GM12878 (cell line): Measurements from ENCODE around the gene MYO10. TPM values are rescaled to one million over a fixed set of nuclear protein-coding genes. Genes with fewer than 3 reads are reported as not detected.

Experiments used
- ATAC-seq: fragments of 200-7000 bp; cut with Tn5 transposase; 3 replicates; pipeline ENCODE4 v1.9.1; 2020; ENCODE audit warnings: mild to moderate bottlenecking, moderate library complexity
- BruUV-seq: library from RNA; stranded (reverse); fragments of 400-500 nt; replicated peaks from 2 replicates; lab custom pipeline; 2021; lab: Mats Ljungman, UMichigan
- CTCF ChIA-PET: fragments of 300-600 bp; sonication (Branson Sonifier 250); formaldehyde crosslinking; extraction: SDS; loops from one replicate; lab custom pipeline; 2021; ENCODE audit warnings: inconsistent platforms; lab: Yijun Ruan, JAX
- POLR2A ChIA-PET: fragments of 350-600 bp; formaldehyde crosslinking; extraction: SDS; loops from one replicate; lab custom pipeline; 2021; ENCODE audit warnings: inconsistent platforms; lab: Charles Lee
- RAD21 ChIA-PET: fragments of 300-600 bp; sonication (Branson Sonifier 250); formaldehyde crosslinking; loops from one replicate; lab custom pipeline; 2023; ENCODE audit warnings: antibody characterized with exemption; ENCODE audit not compliant: unreplicated experiment; lab: Charles Lee
- SMC1A ChIA-PET: fragments of 300-600 bp; sonication (Branson Sonifier 250); formaldehyde crosslinking; loops from one replicate; lab custom pipeline; 2023; ENCODE audit not compliant: unreplicated experiment, uncharacterized antibody; lab: Charles Lee
- DNase-seq: peaks from one replicate; pipeline ENCODE4 v3.0.0-alpha.2; 2011; ENCODE audit warnings: low read depth, low spot score
- FAIRE-seq: peaks from 3 replicates; lab custom pipeline; 2011; peaks lifted over from hg19 to GRCh38; lab: Jason Lieb, UNC
- H2AFZ ChIP-seq: 2 replicates; pipeline ENCODE4 v1.6.0; 2011; ENCODE audit warnings: low read depth, low read length, control low read depth; ENCODE audit not compliant: control insufficient read depth
- H3K27ac ChIP-seq: 2 replicates; pipeline ENCODE4 v1.5.1; 2011; ENCODE audit warnings: control low read depth; ENCODE audit not compliant: control insufficient read depth, insufficient read depth
- H3K27me3 ChIP-seq, 2 experiments: replicated peaks in 1 of 2; 2 replicates each; pipeline versions ENCODE4 v1.6.0 to v1.6.1; 2011; ENCODE audit warnings: low read length in 1 of 2; ENCODE audit not compliant: control insufficient read depth in 2 of 2, insufficient read depth in 2 of 2
- H3K36me3 ChIP-seq, 2 experiments: 2 replicates each; pipeline ENCODE4 v1.5.1; 2011; ENCODE audit warnings: low read length in 1 of 2; ENCODE audit not compliant: control insufficient read depth in 2 of 2, insufficient read depth in 2 of 2
- H3K4me1 ChIP-seq: 2 replicates; pipeline ENCODE4 v1.6.1; 2011; ENCODE audit warnings: mild to moderate bottlenecking, low read length, moderate library complexity, mixed read lengths; ENCODE audit not compliant: control insufficient read depth, insufficient read depth
- H3K4me2 ChIP-seq: 2 replicates; pipeline ENCODE4 v1.6.0; 2011; ENCODE audit warnings: control low read depth; ENCODE audit not compliant: control insufficient read depth, insufficient read depth
- H3K4me3 ChIP-seq: fragments of 200-600 bp; sonication (generic); 2 replicates; pipeline ENCODE4 v1.5.1; 2016
- H3K79me2 ChIP-seq: 2 replicates; pipeline ENCODE4 v1.6.0; 2011; ENCODE audit warnings: low read length; ENCODE audit not compliant: control insufficient read depth, insufficient read depth
- H3K9ac ChIP-seq: 2 replicates; pipeline ENCODE4 v1.8.0; 2011; ENCODE audit warnings: low read length, control low read depth, mixed read lengths; ENCODE audit not compliant: control insufficient read depth, insufficient read depth
- H3K9me3 ChIP-seq: replicated peaks from 3 replicates; pipeline ENCODE4 v1.5.1; 2011; ENCODE audit warnings: mild to moderate bottlenecking, low read length; ENCODE audit not compliant: control insufficient read depth, insufficient read depth
- H4K20me1 ChIP-seq: 2 replicates; pipeline ENCODE4 v1.6.0; 2011; ENCODE audit not compliant: control insufficient read depth, insufficient read depth
- ASH2L ChIP-seq: fragments of 300-600, 200-600 bp; sonication (generic); IDR thresholded peaks from 2 replicates; pipeline ENCODE4 v1.6.1; 2017; ENCODE audit warnings: low read depth, mild to moderate bottlenecking, borderline replicate concordance
- ATF7 ChIP-seq: fragments of 450-650 bp; IDR thresholded peaks from 2 replicates; pipeline ENCODE4 v1.6.1; 2016; ENCODE audit warnings: low read depth, mild to moderate bottlenecking
- BACH1 ChIP-seq: fragments of 450-650 bp; IDR thresholded peaks from 2 replicates; pipeline ENCODE4 v1.6.1; 2017; ENCODE audit warnings: mild to moderate bottlenecking, borderline replicate concordance
- CEBPB ChIP-seq, 2 experiments: fragments of 150-350 bp in 1 of 2; IDR thresholded peaks; 2 replicates each; pipeline ENCODE4 v1.6.1; 2012 to 2014; ENCODE audit warnings: low read depth in 2 of 2, low read length in 2 of 2, borderline replicate concordance in 1 of 2, inconsistent platforms in 1 of 2
- EZH2 ChIP-seq: IDR thresholded peaks from 2 replicates; pipeline ENCODE4 v1.6.1; 2012; ENCODE audit warnings: low read depth, mild to moderate bottlenecking, control low read depth, inconsistent platforms, low read length, borderline replicate concordance; ENCODE audit not compliant: control insufficient read depth
- LARP7 ChIP-seq: fragments of 450-650 bp; IDR thresholded peaks from 2 replicates; pipeline ENCODE4 v1.6.1; 2017; ENCODE audit warnings: mild to moderate bottlenecking
- NFYA ChIP-seq: IDR thresholded peaks from 2 replicates; pipeline ENCODE4 v1.6.1; 2011; ENCODE audit warnings: low read depth, mild to moderate bottlenecking, low read length, improper control_type of control experiment, borderline replicate concordance
- SIN3A ChIP-seq: IDR thresholded peaks from 2 replicates; pipeline ENCODE4 v1.6.1; 2012; ENCODE audit warnings: low read depth, low read length, improper control_type of control experiment
- SREBF1 ChIP-seq: IDR thresholded peaks from 2 replicates; pipeline ENCODE4 v1.6.1; 2012; ENCODE audit warnings: mild to moderate bottlenecking, low read length
- STAT3 ChIP-seq: IDR thresholded peaks from 2 replicates; pipeline ENCODE4 v1.6.1; 2011; ENCODE audit warnings: low read depth, low read length, improper control_type of control experiment
- TARDBP ChIP-seq: IDR thresholded peaks from 2 replicates; pipeline ENCODE4 v1.6.1; 2016; ENCODE audit warnings: borderline replicate concordance
- ZBTB40 ChIP-seq: fragments of 450-650 bp; IDR thresholded peaks from 2 replicates; pipeline ENCODE4 v1.6.1; 2016; ENCODE audit warnings: mild to moderate bottlenecking, moderate library complexity, borderline replicate concordance
- ZNF24 ChIP-seq: fragments of 450-650 bp; IDR thresholded peaks from 2 replicates; pipeline ENCODE4 v1.6.1; 2017; ENCODE audit warnings: antibody characterized with exemption, mild to moderate bottlenecking
- WGBS: methylation state at CpG from one replicate; pipeline ENCODE4 v1.1.6; 2016; ENCODE audit warnings: low lambda C conversion rate; ENCODE audit not compliant: insufficient replicate concordance, insufficient coverage; ENCODE audit errors: missing lambda C conversion rate; 5-methylcytosine and 5-hydroxymethylcytosine counted together
- in situ Hi-C: fragments of 300-500 bp; cut with MboI; formaldehyde crosslinking; loops from 9 replicates; pipeline ENCODE4 v1.14.3; 2018; ENCODE audit warnings: mixed read lengths
- intact Hi-C: fragments of 100-400 bp; cut with micrococcal nuclease; formaldehyde crosslinking; loops from one replicate; pipeline ENCODE4 v1.14.2; 2022; ENCODE audit not compliant: unreplicated experiment
- polyA plus RNA-seq, 11 experiments: library from polyadenylated mRNA; depleted of rRNA in 4 of 11; unstranded in 6 of 11; stranded (reverse) in 5 of 11; fragments of >200 nt; fragmentation: Nextera tagmentation in 4 of 11; fragmentation: Illumina TruSeq in 1 of 11; extraction: Ambion mirVana in 4 of 11; extraction: Trizol in 1 of 11; gene quantifications; 1 replicate in 1 of 11; 2 replicates in 10 of 11; pipeline versions ENCODE4 v1.2.1 to v1.2.3, GENCODE V29; 2011 to 2016; ENCODE audit warnings: inconsistent platforms in 2 of 11, missing spikeins in 2 of 11, low read depth in 1 of 11
- total RNA-seq, 4 experiments: library from RNA; depleted of rRNA in 3 of 4; stranded (reverse); fragments of >200 nt in 3 of 4; fragmentation: Illumina TruSeq in 1 of 4; extraction: Trizol in 1 of 4; gene quantifications; 2 replicates each; pipeline versions ENCODE4 v1.2.1 to v1.2.3, GENCODE V29; 2013 to 2021
- TF ChIP-seq, protein P1 (sequence below): fragments of 450-650 bp; IDR thresholded peaks from 2 replicates; pipeline ENCODE4 v1.6.1; 2017; ENCODE audit warnings: borderline replicate concordance

The MYO10 gene
- total and polyA plus RNA-seq, 10 of the 15 experiments (the other 5 are each of a cell fraction or from before 2014, with no cell fraction given) = 0.02 to 0.77 (median 0.17) TPM

DNA sequence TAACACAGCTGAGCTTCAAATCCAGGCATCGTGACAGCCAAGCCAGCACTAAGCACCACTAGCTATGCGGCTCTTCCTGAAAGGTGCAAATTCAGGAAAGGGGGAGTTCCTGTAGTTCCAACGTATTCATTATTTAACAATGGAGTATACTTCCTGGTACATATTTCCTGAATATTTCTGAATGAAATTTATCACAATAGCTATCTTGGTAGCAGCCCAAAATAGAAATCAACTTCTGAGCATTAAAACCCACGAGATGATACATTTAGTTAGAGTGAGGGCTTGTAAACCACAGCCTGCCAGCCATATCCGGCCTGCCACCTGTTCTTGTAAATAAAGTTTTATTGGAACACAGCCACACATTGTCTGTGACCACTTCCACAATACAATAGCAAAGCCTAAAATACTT lies 209.5 kb downstream of the MYO10 start:
- no TSS peak for BruUV-seq
- H3K9me3 ChIP-seq = no peaks in the 10 kb centered on the region; the same call in 2 of the 3 replicates
- H3K79me2 ChIP-seq = no peaks in the 10 kb centered on the region
- no peak overlapping the region for H3K9ac ChIP-seq
- no peak overlapping the region for H3K4me3 ChIP-seq
- SMC1A ChIA-PET = no interaction called here
- WGBS = 15% methylated on average over 5 of the region's 5 CpGs
- TF ChIP-seq EZH2 (no peak), ZBTB40 (peak; percentile 88)
- in situ Hi-C loops = no loop called here
- FAIRE-seq (no peak), ATAC-seq (peak; percentile 68), DNase-seq (peak; percentile 12)
- H4K20me1 ChIP-seq = no peaks in the 10 kb centered on the region
- no peaks in the 10 kb centered on the region for H3K27me3 ChIP-seq
- POLR2A ChIA-PET = interaction anchor here (0.5 kb wide), 1 partner anchor 109 kb away, joined by 5 read pairs; no protein-coding TSS in a partner anchor
- H2AFZ ChIP-seq = no peak overlapping the region
- no peak overlapping the region for H3K4me2 ChIP-seq
- no peak overlapping the region for H3K27ac ChIP-seq
- H3K4me1 ChIP-seq = no peaks in the 10 kb centered on the region
- RAD21 ChIA-PET = no interaction called here
- intact Hi-C loops = no loop called here
- CTCF ChIA-PET = no interaction called here
- no peaks in the 10 kb centered on the region for H3K36me3 ChIP-seq

- SMC1A ChIA-PET = no interaction called here
- no peak for DNase-seq
- H3K4me3 ChIP-seq = no peak overlapping the region
- BruUV-seq = no TSS peak
- H2AFZ ChIP-seq = no peak overlapping the region
- POLR2A ChIA-PET = no interaction called here
- H3K79me2 ChIP-seq = no peaks in the 10 kb centered on the region
- H3K4me2 ChIP-seq = no peak overlapping the region
- H3K9me3 ChIP-seq = no peaks in the 10 kb centered on the region; the same call in 2 of the 3 replicates
- no peak overlapping the region for H3K9ac ChIP-seq
- intact Hi-C loops (no loop called here), in situ Hi-C loops (no loop called here)
- no peaks in the 10 kb centered on the region for H3K27me3 ChIP-seq
- FAIRE-seq = no peak
- CTCF ChIA-PET = no interaction called here
- no peak for ATAC-seq
- RAD21 ChIA-PET = no interaction called here
- H3K36me3 ChIP-seq = no peaks in the 10 kb centered on the region
- no peaks in the 10 kb centered on the region for H4K20me1 ChIP-seq
- 40% methylated on average over 5 of the region's 7 CpGs for WGBS
- no peak overlapping the region for H3K27ac ChIP-seq
- H3K4me1 ChIP-seq = no peaks in the 10 kb centered on the region
- TF ChIP-seq ATF7 = no peak
- no peak for TF ChIP-seq SREBF1
- TF ChIP-seq ZNF24 = no peak
- TF ChIP-seq NFYA = no peak
- no peak for TF ChIP-seq TARDBP
- TF ChIP-seq, protein P1, sequence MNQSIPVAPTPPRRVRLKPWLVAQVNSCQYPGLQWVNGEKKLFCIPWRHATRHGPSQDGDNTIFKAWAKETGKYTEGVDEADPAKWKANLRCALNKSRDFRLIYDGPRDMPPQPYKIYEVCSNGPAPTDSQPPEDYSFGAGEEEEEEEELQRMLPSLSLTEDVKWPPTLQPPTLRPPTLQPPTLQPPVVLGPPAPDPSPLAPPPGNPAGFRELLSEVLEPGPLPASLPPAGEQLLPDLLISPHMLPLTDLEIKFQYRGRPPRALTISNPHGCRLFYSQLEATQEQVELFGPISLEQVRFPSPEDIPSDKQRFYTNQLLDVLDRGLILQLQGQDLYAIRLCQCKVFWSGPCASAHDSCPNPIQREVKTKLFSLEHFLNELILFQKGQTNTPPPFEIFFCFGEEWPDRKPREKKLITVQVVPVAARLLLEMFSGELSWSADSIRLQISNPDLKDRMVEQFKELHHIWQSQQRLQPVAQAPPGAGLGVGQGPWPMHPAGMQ = no peak
- no peak for TF ChIP-seq CEBPB (IDR thresholded peaks at IDR 0.05; ENCODE audit: borderline replicate concordance in 1 of 2, low read depth in 2 of 2, low read length in 2 of 2)
- TF ChIP-seq LARP7 = no peak
- TF ChIP-seq SIN3A = no peak
- TF ChIP-seq STAT3 = no peak
- TF ChIP-seq ASH2L = no peak
- TF ChIP-seq BACH1 = no peak
Measured at GRCh38 chr5:16725575-16725974, 210.5 kb downstream of the MYO10 start.
